ENCODE data around the gene SNRPA. TPM values are rescaled to one million over a fixed set of nuclear protein-coding genes. Genes with fewer than 3 reads are reported as not detected.

SNRPA gene
- total and polyA plus RNA-seq, 2 of the 8 experiments (the other 6 are each of a cell fraction or from before 2014, with no cell fraction given): 201 to 202 TPM

DNA sequence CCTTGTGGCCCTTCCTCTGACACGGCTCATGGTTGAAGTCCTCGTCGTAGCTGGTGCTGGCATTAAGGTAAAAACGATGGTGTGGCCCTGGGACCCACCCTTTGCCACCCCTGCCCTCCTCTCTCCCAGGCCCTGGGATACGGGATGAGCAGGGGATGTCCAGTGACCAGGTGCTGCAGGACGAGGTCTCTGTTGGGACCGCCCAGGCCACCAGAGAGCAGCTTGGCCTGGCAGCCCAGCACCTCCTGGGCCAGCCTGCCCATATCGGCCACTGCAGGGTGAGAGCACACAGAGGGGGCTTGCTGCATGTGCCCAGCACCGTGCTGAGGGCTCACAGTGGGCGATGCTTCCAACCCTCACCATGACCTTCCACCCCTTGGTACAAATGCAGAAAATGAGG lies 7.1 kb upstream of the SNRPA start (continued):
- TF ChIP-seq YY1 (IDR thresholded peaks at IDR 0.05; ENCODE audit: low read depth, low read length): no peak

All from H1 (cell line).